ENCODE data around the gene SEMA3C.

Gene SEMA3C

GRCh38 chr7:80729591-80730320 lies 189.1 kb downstream of the SEMA3C start:
- DNase-seq = no peak

- no peak for DNase-seq
Observed at GRCh38 chr7:80726666-80727065, 192.2 kb downstream of the SEMA3C start.

GRCh38 chr7:80725181-80725611 lies 193.7 kb downstream of the SEMA3C start:
- DNase-seq = no peak

- DNase-seq = no peak
Observed at GRCh38 chr7:80724249-80724871, 194.5 kb downstream of the SEMA3C start.

GRCh38 chr7:80722616-80723195 lies 196.1 kb downstream of the SEMA3C start:
- DNase-seq = no peak

- no peak for DNase-seq
Observed at GRCh38 chr7:80721883-80722615, 196.8 kb downstream of the SEMA3C start.

- DNase-seq = no peak
Observed at GRCh38 chr7:80720146-80720545, 198.7 kb downstream of the SEMA3C start.

- no peak for DNase-seq
Observed at GRCh38 chr7:80719261-80719660, 199.6 kb downstream of the SEMA3C start.

- no peak for DNase-seq
Observed at GRCh38 chr7:80711531-80711930, 207.3 kb downstream of the SEMA3C start.

GRCh38 chr7:80708123-80708522 lies 210.7 kb downstream of the SEMA3C start:
- DNase-seq = no peak

GRCh38 chr7:80707318-80707717 lies 211.5 kb downstream of the SEMA3C start:
- no peak for DNase-seq

GRCh38 chr7:80705130-80705781 lies 213.6 kb downstream of the SEMA3C start:
- no peak for DNase-seq

- no peak for DNase-seq
Observed at GRCh38 chr7:80703272-80703671, 215.6 kb downstream of the SEMA3C start.

GRCh38 chr7:80699721-80700256 lies 219.1 kb downstream of the SEMA3C start:
- no peak for DNase-seq

GRCh38 chr7:80699045-80699638 lies 219.7 kb downstream of the SEMA3C start:
- DNase-seq = peak; percentile 67

Data from NCI-H1694 treated with DMSO at 0.1 percent for 48 hours (cell line).